Keratinocyte (primary cell): Measurements from ENCODE around the gene SLC19A1.

ENCODE experiments used
- EZH2 ChIP-seq: IDR thresholded peaks from one replicate; pipeline ENCODE4 v1.6.1; 2012; ENCODE audit warnings: inconsistent platforms, mild to moderate bottlenecking, low read length, moderate library complexity
- TF ChIP-seq, protein P1 (sequence below), 3 experiments: IDR thresholded peaks in 1 of 3; conservative IDR thresholded peaks in 1 of 3; optimal IDR thresholded peaks in 1 of 3; 2 replicates in 2 of 3; 3 replicates in 1 of 3; pipeline versions ENCODE3 to v1.5.1; 2011; ENCODE audit warnings: low read length in 3 of 3, mild to moderate bottlenecking in 3 of 3, moderate library complexity in 2 of 3, control low read depth in 1 of 3, inconsistent platforms in 1 of 3; ENCODE audit not compliant: insufficient read depth in 2 of 3; ENCODE audit errors: extremely low read depth in 1 of 3

DNA sequence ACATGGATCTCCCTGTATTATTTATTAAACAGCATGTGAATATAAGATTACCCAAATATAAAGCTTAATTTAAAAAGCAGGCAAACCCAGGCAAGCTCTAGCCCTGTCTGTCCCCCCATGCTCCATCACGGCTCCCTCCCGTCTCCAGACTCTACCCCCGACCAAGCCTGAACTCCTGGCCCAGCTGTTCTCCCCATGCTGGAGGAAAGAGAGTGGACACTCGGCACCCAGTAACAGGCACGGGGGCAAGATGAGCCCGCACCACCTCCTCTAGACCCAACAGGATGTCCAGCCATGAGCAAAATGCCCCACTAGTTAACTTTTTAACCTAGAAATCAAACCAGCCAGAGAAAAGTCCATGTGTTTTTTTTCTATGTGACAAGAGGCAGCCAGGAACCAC is 19.3 kb downstream of the SLC19A1 start:
- TF ChIP-seq, protein P1, sequence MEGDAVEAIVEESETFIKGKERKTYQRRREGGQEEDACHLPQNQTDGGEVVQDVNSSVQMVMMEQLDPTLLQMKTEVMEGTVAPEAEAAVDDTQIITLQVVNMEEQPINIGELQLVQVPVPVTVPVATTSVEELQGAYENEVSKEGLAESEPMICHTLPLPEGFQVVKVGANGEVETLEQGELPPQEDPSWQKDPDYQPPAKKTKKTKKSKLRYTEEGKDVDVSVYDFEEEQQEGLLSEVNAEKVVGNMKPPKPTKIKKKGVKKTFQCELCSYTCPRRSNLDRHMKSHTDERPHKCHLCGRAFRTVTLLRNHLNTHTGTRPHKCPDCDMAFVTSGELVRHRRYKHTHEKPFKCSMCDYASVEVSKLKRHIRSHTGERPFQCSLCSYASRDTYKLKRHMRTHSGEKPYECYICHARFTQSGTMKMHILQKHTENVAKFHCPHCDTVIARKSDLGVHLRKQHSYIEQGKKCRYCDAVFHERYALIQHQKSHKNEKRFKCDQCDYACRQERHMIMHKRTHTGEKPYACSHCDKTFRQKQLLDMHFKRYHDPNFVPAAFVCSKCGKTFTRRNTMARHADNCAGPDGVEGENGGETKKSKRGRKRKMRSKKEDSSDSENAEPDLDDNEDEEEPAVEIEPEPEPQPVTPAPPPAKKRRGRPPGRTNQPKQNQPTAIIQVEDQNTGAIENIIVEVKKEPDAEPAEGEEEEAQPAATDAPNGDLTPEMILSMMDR (optimal IDR thresholded peaks at IDR 0.05 in 1 of 3, IDR thresholded peaks at IDR 0.05 in 1 of 3, conservative IDR thresholded peaks at IDR 0.05 in 1 of 3; ENCODE audit: extremely low read depth in 1 of 3, insufficient read depth in 2 of 3, low read length in 3 of 3), result no peak
- no peak for TF ChIP-seq EZH2
